Measurements from ENCODE around the gene C9orf85. TPM values are rescaled to one million over a fixed set of nuclear protein-coding genes. Genes with fewer than 3 reads are reported as not detected.
A peak's percentile ranks its signal among the peaks of the same experiment; 100 is the strongest.

C9orf85 gene
- total RNA-seq, 1 experiment from 2014 or later, result 14.4 TPM

GRCh38 chr9:71863631-71864030 is 47.8 kb upstream of the C9orf85 start:
- Histone ChIP-seq H3K4ac (ENCODE audit: low read depth, low read length) (no peak overlapping the region), H3K9ac (ENCODE audit: extremely low read depth, insufficient read length, low read length) (no peak overlapping the region), H4K8ac (replicated peaks; ENCODE audit: insufficient read length, low read depth, low read length) (no peak overlapping the region), H3K14ac (ENCODE audit: insufficient read depth, low read length) (no peak overlapping the region), H3K18ac (ENCODE audit: insufficient read length, low read depth, low read length) (no peak overlapping the region), H4K91ac (ENCODE audit: insufficient read length, low read depth, low read length) (no peak overlapping the region), H2BK5ac (ENCODE audit: insufficient read length, low read length) (no peak overlapping the region), H3K27ac (ENCODE audit: insufficient read length, low read depth, low read length) (no peak overlapping the region), H3K56ac (ENCODE audit: insufficient read length, low read depth, low read length) (no peak overlapping the region), H2AFZ (ENCODE audit: low read length) (no peak overlapping the region), H2BK20ac (ENCODE audit: low read depth, low read length, poor library complexity, severe bottlenecking) (no peak overlapping the region), H2BK12ac (ENCODE audit: insufficient read length, low read depth, low read length) (no peak overlapping the region), H3T11ph (ENCODE audit: low read length) (no peak overlapping the region), H2AK5ac (ENCODE audit: insufficient read length, low read length) (no peak overlapping the region), H3K4me2 (ENCODE audit: insufficient read depth, insufficient read length, low read length) (no peak overlapping the region), H3K79me1 (ENCODE audit: insufficient read depth, low read depth, low read length, poor library complexity, severe bottlenecking) (no peaks in the 10 kb centered on the region), H4K5ac (ENCODE audit: insufficient read length, low read depth, low read length) (no peak overlapping the region), H3K79me2 (ENCODE audit: insufficient read depth, low read length) (no peaks in the 10 kb centered on the region), H3K27me3 (ENCODE audit: insufficient read depth, low read length) (no peaks in the 10 kb centered on the region), H2BK120ac (ENCODE audit: low read depth, low read length, poor library complexity, severe bottlenecking) (no peak overlapping the region), H3K4me1 (ENCODE audit: insufficient read depth, low read length) (no peaks in the 10 kb centered on the region), H3K9me3 (ENCODE audit: control insufficient read depth, low read depth, low read length) (no peaks in the 10 kb centered on the region), H3K23me2 (ENCODE audit: insufficient read length, low read depth, low read length, poor library complexity, severe bottlenecking) (no peaks in the 10 kb centered on the region), H3K23ac (ENCODE audit: insufficient read length, low read depth, low read length) (no peak overlapping the region), H2BK15ac (ENCODE audit: low read depth, low read length) (no peak overlapping the region), H4K20me1 (ENCODE audit: control insufficient read depth, insufficient read depth, insufficient read length) (no peaks in the 10 kb centered on the region)
- H3K9me3 Mint-ChIP-seq, result peaks cover 17 to 19% of the 10 kb centered on the region in 2 experiments; a peak in 4 of 5 replicates
- H3K27me3 Mint-ChIP-seq (ENCODE audit: low read depth), result no peaks in the 10 kb centered on the region
- H3K4me1 Mint-ChIP-seq, result peaks cover 8 to 13% of the 10 kb centered on the region in 2 experiments; a peak in 2 of 4 replicates
- H3K27ac Mint-ChIP-seq, result peak overlapping the region in 1 of 3 experiments; percentile 17; a peak in 1 of 7 replicates
- H3K36me3 Mint-ChIP-seq (ENCODE audit: insufficient read depth in 1 of 3, low read depth in 3 of 3), result peaks cover 40 to 61% (median 48%) of the 10 kb centered on the region in 3 experiments
- no peak overlapping the region for H3K4me3 Mint-ChIP-seq
- no CpG with 5 or more reads among the region's 1 CpG for WGBS (ENCODE audit: extremely low coverage, insufficient read length, low lambda C conversion rate)
- DNase-seq, result no peak
- TF ChIP-seq CTCF (conservative IDR thresholded peaks at IDR 0.05), result no peak

Measured in H9 (cell line).